Endometrial microvascular endothelial cells (primary cell): ENCODE data around the gene KIF3B. TPM values are rescaled to one million over a fixed set of nuclear protein-coding genes. Genes with fewer than 3 reads are reported as not detected.
"Not testable (repeated sequence)": the region's sequence is repeated elsewhere in the genome, so short reads cannot be mapped to it uniquely, and the experiment has no call there.

Experiments used
- in situ Hi-C: cut with HindIII; loops from 2 replicates; pipeline ENCODE4 v1.10.0; 2017; ENCODE audit warnings: low sequenced_read_pairs, low pct_unique_long_range_greater_than_20kb; ENCODE audit errors: inconsistent ontology term
- total RNA-seq: library from RNA; depleted of rRNA; stranded (reverse); fragments of >200 nt; gene quantifications from one replicate; pipeline ENCODE4 v1.2.3, GENCODE V29; 2015; ENCODE audit errors: inconsistent ontology term

KIF3B gene
- total RNA-seq, 1 donor from 2014 or later: 16.2 TPM

DNA sequence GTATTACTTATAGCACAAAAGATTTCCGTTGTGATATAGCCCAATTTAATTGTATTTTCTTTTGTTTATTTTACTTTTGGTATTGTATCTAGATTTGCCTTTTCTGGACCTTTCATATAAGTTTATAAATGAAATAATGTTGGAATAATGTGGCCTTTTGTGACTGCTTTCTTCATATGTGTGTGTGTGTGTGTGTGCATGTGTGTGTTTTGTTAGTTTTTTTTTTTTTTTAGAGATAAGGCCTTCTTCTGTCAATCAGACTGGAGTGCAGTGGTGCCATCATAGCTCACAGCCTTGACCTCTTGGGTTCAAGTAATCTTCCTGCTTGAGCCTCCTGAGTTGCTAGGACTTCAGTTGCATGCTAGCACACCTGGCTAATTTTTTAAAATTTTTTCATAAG, 42.9 kb downstream of the KIF3B start:
- in situ Hi-C loops: no loop called here

DNA sequence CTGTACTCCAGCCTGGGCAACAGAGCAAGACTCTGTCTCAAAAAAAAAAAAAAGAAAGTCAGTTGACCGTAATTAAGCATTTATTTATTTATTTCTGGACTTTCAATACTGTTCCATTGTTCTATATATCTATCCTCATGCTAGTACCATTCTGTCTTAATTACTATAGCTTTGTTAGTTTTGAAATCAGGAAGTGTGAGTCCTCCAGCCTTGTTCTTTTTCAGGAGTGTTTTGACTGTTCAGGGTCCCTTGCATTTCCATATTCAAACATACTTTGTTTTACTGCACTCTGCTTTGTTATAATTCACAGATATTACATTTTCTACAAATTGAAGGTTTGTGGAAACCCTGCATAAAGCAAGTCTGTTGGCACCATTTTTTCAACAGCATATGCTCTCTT, 43.9 kb downstream of the KIF3B start:
- in situ Hi-C loops: no loop called here

DNA sequence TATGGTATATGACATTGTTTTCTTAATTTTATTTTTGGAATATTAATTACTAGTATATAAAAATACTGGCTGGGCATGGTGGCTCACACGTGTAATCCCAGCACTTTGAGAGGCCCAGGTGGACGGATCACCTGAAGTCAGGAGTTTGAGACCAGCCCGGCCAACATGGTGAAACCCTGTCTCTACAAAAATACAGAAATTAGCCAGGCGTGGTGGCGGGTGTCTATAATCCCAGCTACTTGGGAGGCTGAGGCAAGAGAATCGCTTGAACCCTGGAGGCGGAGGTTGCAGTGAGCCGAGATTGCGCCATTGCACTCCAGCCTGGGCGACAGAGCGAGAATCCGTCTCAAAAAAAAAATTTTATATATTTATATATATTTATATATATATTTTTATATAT, 44.8 kb downstream of the KIF3B start:
- in situ Hi-C loops: not testable (repeated sequence)

GRCh38 chr20:32323761-32324160, 46.3 kb downstream of the KIF3B start:
- in situ Hi-C loops: not testable (repeated sequence)

- in situ Hi-C loops: no loop called here
These were observed 48.5 kb downstream of the KIF3B start for GRCh38 chr20:32325706-32326503.

DNA sequence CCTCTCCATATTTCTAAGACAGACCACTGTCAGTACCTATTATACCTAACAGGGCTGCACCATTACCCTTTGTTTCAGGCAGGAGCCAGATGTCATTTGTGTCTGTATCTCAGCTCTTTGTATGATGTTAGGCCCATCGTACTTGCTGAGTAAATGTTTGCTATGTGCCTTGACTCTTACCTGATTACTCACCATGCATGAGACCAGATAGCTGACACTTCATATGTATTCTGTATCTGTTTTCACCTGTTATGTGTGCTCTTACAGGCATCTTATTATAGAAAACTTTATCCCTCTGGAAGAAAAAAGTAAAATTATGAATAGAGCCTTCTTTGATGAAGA, 49.0 kb downstream of the KIF3B start:
- in situ Hi-C loops: no loop called here

GRCh38 chr20:32327087-32327681, 49.7 kb downstream of the KIF3B start:
- in situ Hi-C loops: no loop called here

GRCh38 chr20:32329817-32330554, 52.5 kb downstream of the KIF3B start:
- in situ Hi-C loops: no loop called here

DNA sequence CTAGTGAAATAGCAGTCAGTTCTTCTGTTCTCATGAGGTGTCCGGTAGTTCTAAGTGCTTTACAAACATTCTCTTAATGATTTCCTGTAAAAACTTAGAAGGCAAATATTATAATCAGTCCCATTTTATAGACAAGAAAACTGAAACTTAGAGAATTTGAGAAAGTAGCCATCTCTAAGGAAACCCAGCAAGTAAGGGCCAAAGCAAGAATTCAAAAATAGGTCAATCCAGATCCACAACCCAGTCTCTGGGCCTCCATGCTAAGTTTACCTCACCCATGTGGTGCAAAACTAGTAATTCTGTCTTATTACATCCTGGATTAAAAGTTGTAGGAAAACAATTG, 53.1 kb downstream of the KIF3B start:
- in situ Hi-C loops: no loop called here

DNA sequence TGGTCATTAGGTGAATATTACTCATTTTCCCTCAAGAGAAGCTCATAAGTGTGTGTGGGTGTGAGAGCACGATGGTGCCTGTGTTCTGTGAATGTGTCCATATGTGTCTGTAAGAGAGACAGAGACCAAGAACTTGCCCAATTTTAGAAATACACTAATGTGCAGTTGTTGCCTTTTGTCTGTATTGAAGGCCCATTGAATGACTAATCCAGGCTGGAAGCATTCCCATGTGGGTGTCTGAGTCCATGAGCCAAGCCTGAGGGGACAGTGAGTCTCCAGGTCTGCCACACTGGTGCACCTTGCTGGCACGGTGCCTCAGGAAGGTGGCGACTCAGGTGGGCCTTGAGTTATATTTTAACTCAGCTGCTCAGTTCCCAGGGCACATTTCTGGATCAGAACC, 55.2 kb downstream of the KIF3B start:
- in situ Hi-C loops: no loop called here

- in situ Hi-C loops: no loop called here
These were observed 55.9 kb downstream of the KIF3B start for GRCh38 chr20:32333181-32333987.

DNA sequence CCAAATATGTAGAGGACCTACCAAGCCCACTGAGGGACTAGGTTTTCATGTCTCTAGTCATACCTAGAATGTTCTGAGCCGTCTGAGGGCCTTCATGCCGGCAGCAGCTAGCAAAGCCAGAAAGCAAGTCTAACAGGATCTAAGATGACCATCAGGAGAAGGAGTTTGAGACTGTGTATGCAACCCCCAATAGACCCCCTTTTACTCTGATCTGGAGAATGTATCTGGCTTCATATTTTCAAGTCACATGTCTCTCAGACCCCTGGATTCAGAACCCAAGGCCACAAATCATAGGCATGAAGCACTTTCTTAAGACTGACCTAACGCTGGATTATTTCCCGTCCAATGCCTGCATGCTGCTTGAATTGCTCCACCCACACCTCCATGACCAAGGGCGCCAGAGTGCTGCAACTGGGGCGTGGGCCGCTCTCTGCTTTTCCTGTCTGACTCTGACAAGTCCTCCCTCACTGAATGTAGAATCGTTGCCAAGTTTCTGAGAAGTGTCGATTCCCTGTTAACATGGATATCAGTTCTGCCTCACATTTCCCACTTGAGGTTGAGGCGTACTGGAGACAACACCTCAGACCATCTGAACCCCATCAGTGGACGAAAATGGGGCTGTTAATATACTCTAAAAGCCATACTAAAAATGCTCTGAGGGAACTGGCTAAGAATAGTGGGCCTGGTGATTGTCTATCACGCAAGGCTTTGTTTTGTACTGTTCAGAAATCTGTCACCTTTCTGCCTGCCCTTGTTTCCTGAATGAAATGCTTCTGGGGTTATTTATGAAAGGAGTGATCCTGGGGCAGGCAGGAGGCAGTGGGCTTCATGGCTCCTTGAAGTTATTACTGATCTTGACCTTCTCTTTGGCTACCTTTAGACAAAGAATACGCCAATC, 56.8 kb downstream of the KIF3B start:
- in situ Hi-C loops: no loop called here

DNA sequence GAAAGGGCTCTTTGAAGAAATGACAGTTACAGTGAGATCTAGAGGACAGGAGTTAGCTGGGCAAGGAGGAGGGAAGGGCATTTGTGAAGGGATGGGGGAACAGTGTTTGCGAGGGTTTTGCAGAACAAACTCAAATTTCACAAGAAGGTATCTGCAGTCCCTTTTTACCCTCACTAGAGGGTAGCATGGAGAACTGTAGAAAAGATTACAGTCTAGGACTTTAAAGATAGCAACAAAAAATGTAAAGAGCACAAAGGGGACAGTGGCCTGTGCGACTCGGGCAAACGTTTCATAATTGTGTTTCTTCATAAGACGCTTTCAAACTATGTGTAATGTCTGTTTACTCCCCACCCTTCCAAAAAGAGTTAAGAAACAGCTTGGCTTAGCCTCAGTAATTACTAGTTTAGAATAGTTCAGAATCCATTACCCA, 59.5 kb downstream of the KIF3B start:
- in situ Hi-C loops: no loop called here

- in situ Hi-C loops: no loop called here
These were observed 60.6 kb downstream of the KIF3B start for GRCh38 chr20:32337937-32338661.

DNA sequence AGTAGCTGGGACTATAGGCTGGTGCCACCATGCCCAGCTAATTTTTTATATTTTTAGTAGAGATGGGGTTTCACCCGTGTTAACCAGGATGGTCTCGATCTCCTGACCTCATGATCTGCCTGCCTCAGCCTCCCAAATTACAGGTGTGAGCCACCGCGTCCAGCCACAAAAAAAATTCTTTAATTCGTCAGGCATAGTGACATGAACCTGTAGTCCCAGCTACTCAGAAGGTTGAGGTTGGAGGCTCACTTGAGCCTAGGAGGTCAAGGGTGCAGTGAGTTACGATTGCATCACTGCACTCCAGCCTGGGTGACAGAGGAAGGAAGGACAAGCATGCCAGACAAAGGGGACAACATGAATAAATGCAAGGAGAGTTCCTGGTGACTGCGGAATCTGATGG, 61.2 kb downstream of the KIF3B start:
- in situ Hi-C loops: no loop called here

DNA sequence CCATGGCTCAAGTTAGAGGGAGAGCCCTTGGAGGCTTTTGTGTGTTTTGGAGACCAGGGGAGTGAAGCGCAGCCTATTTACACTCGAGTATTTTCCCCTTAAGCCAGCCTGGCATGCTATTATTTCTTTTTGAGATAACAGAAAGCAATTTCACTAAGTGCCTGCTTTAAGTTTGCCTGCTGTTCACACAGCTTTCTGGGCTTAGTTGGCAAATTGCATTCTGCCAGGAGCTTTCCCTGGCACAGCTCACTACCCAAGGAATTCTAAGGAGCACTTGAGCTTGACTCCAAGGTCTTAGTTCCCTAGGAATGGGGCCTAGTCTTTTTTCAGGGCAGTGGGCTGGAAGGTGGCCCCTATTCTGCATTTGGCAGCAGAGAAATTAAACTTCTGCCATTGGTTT, 61.7 kb downstream of the KIF3B start:
- in situ Hi-C loops: no loop called here

DNA sequence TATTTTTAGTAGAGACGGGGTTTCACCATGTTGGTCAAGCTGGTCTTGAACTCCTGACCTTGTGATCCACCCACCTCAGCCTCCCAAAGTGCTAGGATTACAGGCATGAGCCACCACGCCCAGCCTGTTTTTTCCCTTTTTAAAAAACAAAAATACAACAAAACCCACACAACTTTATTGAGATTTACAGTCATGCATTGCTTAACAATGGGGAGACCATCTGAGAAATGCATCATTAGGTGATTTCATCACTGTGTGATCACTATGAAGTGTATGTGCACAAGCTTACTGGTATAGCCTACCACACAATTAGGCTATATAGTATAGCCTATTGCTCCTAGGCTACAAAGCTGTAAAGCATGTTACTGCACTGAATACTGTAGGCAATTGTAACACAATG, 63.6 kb downstream of the KIF3B start:
- in situ Hi-C loops: not testable (repeated sequence)

- in situ Hi-C loops: no loop called here
These were observed 66.0 kb downstream of the KIF3B start for GRCh38 chr20:32343439-32343838.
